H9 (cell line): ENCODE data around the gene ITPKB. TPM values are rescaled to one million over a fixed set of nuclear protein-coding genes. Genes with fewer than 3 reads are reported as not detected.

Source experiments
- DNase-seq: peaks from one replicate; pipeline ENCODE4 v3.0.0-alpha.2; 2017
- H2AFZ ChIP-seq: one replicate; pipeline ENCODE4 v1.6.1; 2013; ENCODE audit warnings: mild to moderate bottlenecking, low read length, control low read depth, moderate library complexity
- H2AK5ac ChIP-seq: 2 replicates; pipeline ENCODE4 v1.6.1; 2013; ENCODE audit warnings: low read length, control low read depth, mixed read lengths; ENCODE audit not compliant: insufficient read length
- H2BK120ac ChIP-seq: one replicate; pipeline ENCODE4 v1.6.1; 2013; ENCODE audit warnings: low read depth, mild to moderate bottlenecking, low read length, control low read depth, inconsistent platforms; ENCODE audit not compliant: poor library complexity, severe bottlenecking
- H2BK12ac ChIP-seq: 2 replicates; pipeline ENCODE4 v1.6.1; 2013; ENCODE audit warnings: low read length, control low read depth, mixed read lengths, low read depth; ENCODE audit not compliant: insufficient read length
- H2BK15ac ChIP-seq: 2 replicates; pipeline ENCODE4 v1.6.1; 2013; ENCODE audit warnings: low read depth, low read length, control low read depth
- H2BK20ac ChIP-seq: one replicate; pipeline ENCODE4 v1.6.1; 2013; ENCODE audit warnings: low read depth, mild to moderate bottlenecking, low read length, control low read depth, inconsistent platforms; ENCODE audit not compliant: poor library complexity, severe bottlenecking
- H2BK5ac ChIP-seq: 2 replicates; pipeline ENCODE4 v1.6.1; 2013; ENCODE audit warnings: low read length, control low read depth, mixed read lengths; ENCODE audit not compliant: insufficient read length
- H3K14ac ChIP-seq: 2 replicates; pipeline ENCODE4 v1.6.1; 2013; ENCODE audit warnings: low read length, control low read depth; ENCODE audit not compliant: insufficient read depth
- H3K18ac ChIP-seq: 2 replicates; pipeline ENCODE4 v1.6.1; 2013; ENCODE audit warnings: low read depth, mild to moderate bottlenecking, mixed read lengths, low read length, control low read depth; ENCODE audit not compliant: insufficient read length
- H3K23ac ChIP-seq: 2 replicates; pipeline ENCODE4 v1.6.1; 2013; ENCODE audit warnings: low read length, control low read depth, mixed read lengths, low read depth; ENCODE audit not compliant: insufficient read length
- H3K23me2 ChIP-seq: 2 replicates; pipeline ENCODE4 v1.6.1; 2013; ENCODE audit warnings: low read depth, mild to moderate bottlenecking, mixed read lengths, low read length, control low read depth; ENCODE audit not compliant: insufficient read length, poor library complexity, severe bottlenecking
- H3K27ac ChIP-seq: 2 replicates; pipeline ENCODE4 v1.5.1; 2013; ENCODE audit warnings: low read length, control low read depth, mixed read lengths, low read depth; ENCODE audit not compliant: insufficient read length
- H3K27me3 ChIP-seq: 2 replicates; pipeline ENCODE4 v1.6.1; 2013; ENCODE audit warnings: low read length, control low read depth, inconsistent platforms; ENCODE audit not compliant: insufficient read depth
- H3K4ac ChIP-seq: 2 replicates; pipeline ENCODE4 v1.6.1; 2013; ENCODE audit warnings: low read depth, mild to moderate bottlenecking, control low read depth, inconsistent platforms, low read length, moderate library complexity
- H3K4me1 ChIP-seq: 2 replicates; pipeline ENCODE4 v1.6.1; 2013; ENCODE audit warnings: low read length, control low read depth, inconsistent platforms; ENCODE audit not compliant: insufficient read depth
- H3K4me2 ChIP-seq: 2 replicates; pipeline ENCODE4 v1.6.1; 2013; ENCODE audit warnings: low read length, control low read depth, mixed read lengths; ENCODE audit not compliant: insufficient read length, insufficient read depth
- H3K56ac ChIP-seq: 2 replicates; pipeline ENCODE4 v1.6.1; 2013; ENCODE audit warnings: low read depth, mild to moderate bottlenecking, mixed read lengths, low read length, control low read depth; ENCODE audit not compliant: insufficient read length
- H3K79me1 ChIP-seq: 2 replicates; pipeline ENCODE4 v1.6.1; 2013; ENCODE audit warnings: low read depth, mild to moderate bottlenecking, moderate library complexity, low read length, control low read depth, inconsistent platforms; ENCODE audit not compliant: insufficient read depth, poor library complexity, severe bottlenecking
- H3K79me2 ChIP-seq: 2 replicates; pipeline ENCODE4 v1.6.1; 2013; ENCODE audit warnings: low read length, control low read depth, inconsistent platforms; ENCODE audit not compliant: insufficient read depth
- H3K9ac ChIP-seq: 2 replicates; pipeline ENCODE4 v1.6.1; 2013; ENCODE audit warnings: low read length, control low read depth, mixed read lengths; ENCODE audit not compliant: insufficient read length; ENCODE audit errors: extremely low read depth
- H3K9me3 ChIP-seq: one replicate; pipeline ENCODE4 v1.6.1; 2013; ENCODE audit warnings: low read depth, low read length, inconsistent platforms; ENCODE audit not compliant: control insufficient read depth
- H3T11ph ChIP-seq: one replicate; pipeline ENCODE4 v1.6.1; 2013; ENCODE audit warnings: mild to moderate bottlenecking, low read length, control low read depth, inconsistent platforms
- H4K20me1 ChIP-seq: one replicate; pipeline ENCODE4 v1.6.1; 2013; ENCODE audit not compliant: control insufficient read depth, insufficient read length, insufficient read depth
- H4K5ac ChIP-seq: 2 replicates; pipeline ENCODE4 v1.6.1; 2013; ENCODE audit warnings: low read depth, mild to moderate bottlenecking, mixed read lengths, low read length, control low read depth; ENCODE audit not compliant: insufficient read length
- H4K8ac ChIP-seq: replicated peaks from 2 replicates; pipeline ENCODE4 v1.6.1; 2013; ENCODE audit warnings: low read length, control low read depth, mixed read lengths, low read depth; ENCODE audit not compliant: insufficient read length
- H4K91ac ChIP-seq: 2 replicates; pipeline ENCODE4 v1.6.1; 2013; ENCODE audit warnings: low read depth, mild to moderate bottlenecking, moderate library complexity, mixed read lengths, low read length, control low read depth; ENCODE audit not compliant: insufficient read length
- H3K27ac Mint-ChIP-seq, 3 experiments: 2 replicates in 2 of 3; 3 replicates in 1 of 3; pipeline ENCODE4 v1.8.0; 2020 to 2021; ENCODE audit warnings: mixed read lengths in 3 of 3, mild to moderate bottlenecking in 1 of 3, moderate library complexity in 1 of 3
- H3K27me3 Mint-ChIP-seq: 2 replicates; pipeline ENCODE4 v1.8.0; 2021; ENCODE audit warnings: low read depth, mild to moderate bottlenecking, moderate library complexity, mixed read lengths
- H3K36me3 Mint-ChIP-seq, 3 experiments: 2 replicates in 2 of 3; 3 replicates in 1 of 3; pipeline ENCODE4 v1.8.0; 2020 to 2021; ENCODE audit warnings: low read depth in 3 of 3, mixed read lengths in 3 of 3; ENCODE audit not compliant: insufficient read depth in 1 of 3
- H3K4me1 Mint-ChIP-seq, 2 experiments: 2 replicates each; pipeline ENCODE4 v1.8.0; 2020; ENCODE audit warnings: mixed read lengths in 2 of 2
- H3K4me3 Mint-ChIP-seq, 2 experiments: 2 replicates in 1 of 2; 3 replicates in 1 of 2; pipeline ENCODE4 v1.8.0; 2020 to 2021; ENCODE audit warnings: mild to moderate bottlenecking in 2 of 2, mixed read lengths in 2 of 2, moderate library complexity in 1 of 2
- H3K9me3 Mint-ChIP-seq, 2 experiments: 2 replicates in 1 of 2; 3 replicates in 1 of 2; pipeline ENCODE4 v1.8.0; 2020; ENCODE audit warnings: mild to moderate bottlenecking in 2 of 2, mixed read lengths in 2 of 2, moderate library complexity in 1 of 2
- CTCF ChIP-seq: fragments of 200-600 bp; sonication (generic); conservative IDR thresholded peaks from 3 replicates; pipeline ENCODE4 v1.8.0; 2021; ENCODE audit warnings: antibody characterized with exemption, mild to moderate bottlenecking
- WGBS: extraction: QIAGEN DNeasy Blood & Tissue Kit; methylation state at CpG from one replicate; pipeline ENCODE4 v1.1.7; 2013; ENCODE audit warnings: missing lambda C conversion rate, low lambda C conversion rate, mixed read lengths; ENCODE audit not compliant: insufficient read length; ENCODE audit errors: extremely low coverage; 5-methylcytosine and 5-hydroxymethylcytosine counted together
- total RNA-seq: library from RNA; stranded (reverse); gene quantifications from 2 replicates; pipeline ENCODE4 v1.2.1, GENCODE V29; 2021

Gene ITPKB
- total RNA-seq, 1 experiment from 2014 or later = 3.8 TPM

DNA sequence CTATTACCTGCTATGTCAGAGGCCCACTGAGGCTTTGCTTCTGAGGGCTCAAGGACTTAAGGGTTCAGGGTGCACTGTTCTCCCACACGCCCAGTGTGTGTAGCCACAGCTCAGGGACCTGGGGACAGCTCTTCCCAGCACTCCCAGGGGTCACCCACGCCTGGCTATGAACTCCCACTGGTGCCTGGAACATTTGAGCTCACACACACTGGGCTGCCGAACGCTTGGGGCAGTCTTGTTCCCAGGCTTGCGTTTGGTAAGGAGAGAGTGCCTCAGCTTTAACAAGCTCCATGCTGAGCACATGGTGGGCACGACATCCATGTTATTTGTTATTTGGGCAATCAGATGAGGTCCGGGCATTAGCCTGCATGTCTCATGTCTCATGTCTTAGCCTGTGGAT, 153.0 kb downstream of the ITPKB start:
- H4K8ac ChIP-seq = no peak overlapping the region
- no peak overlapping the region for H3K23ac ChIP-seq
- Mint-ChIP-seq H3K4me3 (no peak overlapping the region), H3K36me3 (no peaks in the 10 kb centered on the region), H3K4me1 (peaks cover 10% of the 10 kb centered on the region in 2 experiments), H3K27ac (no peak overlapping the region), H3K27me3 (peaks cover 8% of the 10 kb centered on the region), H3K9me3 (no peaks in the 10 kb centered on the region)
- H2BK120ac ChIP-seq = no peak overlapping the region
- H4K20me1 ChIP-seq = no peaks in the 10 kb centered on the region
- no peak overlapping the region for H3K56ac ChIP-seq
- H3K79me2 ChIP-seq = no peaks in the 10 kb centered on the region
- no peak overlapping the region for H2BK12ac ChIP-seq
- no peak overlapping the region for H3K9ac ChIP-seq
- H3T11ph ChIP-seq = no peak overlapping the region
- no peaks in the 10 kb centered on the region for H3K23me2 ChIP-seq
- H2AFZ ChIP-seq = no peak overlapping the region
- H3K14ac ChIP-seq = no peak overlapping the region
- no peak overlapping the region for H4K5ac ChIP-seq
- TF ChIP-seq CTCF = no peak
- no peaks in the 10 kb centered on the region for H3K9me3 ChIP-seq
- DNase-seq = no peak
- H2BK20ac ChIP-seq = no peak overlapping the region
- no peak overlapping the region for H2BK15ac ChIP-seq
- H3K18ac ChIP-seq = no peak overlapping the region
- no peak overlapping the region for H2AK5ac ChIP-seq
- WGBS = no CpG with 5 or more reads among the region's 7 CpGs
- no peaks in the 10 kb centered on the region; the same call in 1 of the 2 replicates for H3K27me3 ChIP-seq
- H3K4ac ChIP-seq = no peak overlapping the region
- no peaks in the 10 kb centered on the region for H3K79me1 ChIP-seq
- no peak overlapping the region for H3K4me2 ChIP-seq
- H3K4me1 ChIP-seq = no peaks in the 10 kb centered on the region
- no peak overlapping the region for H4K91ac ChIP-seq
- no peak overlapping the region for H3K27ac ChIP-seq
- no peak overlapping the region for H2BK5ac ChIP-seq
